Tibial nerve (tissue), 4 donors: ENCODE measurements around the gene NUBP2.

Experiments
- CTCF ChIP-seq, 5 experiments: fragments of 200-600 bp in 3 of 5; fragments of 450-650 bp in 2 of 5; sonication (generic) in 3 of 5; IDR thresholded peaks; one replicate each; pipeline ENCODE4 v1.5.1; 2016 to 2019; ENCODE audit warnings: antibody characterized with exemption in 5 of 5, mild to moderate bottlenecking in 3 of 5, moderate library complexity in 2 of 5
- EP300 ChIP-seq, 2 donors: sonication (generic); formaldehyde crosslinking; IDR thresholded peaks; one replicate each; pipeline ENCODE4 v1.6.1; 2017; ENCODE audit warnings: antibody characterized with exemption in 2 of 2, mild to moderate bottlenecking in 1 of 2
- POLR2A ChIP-seq, 2 donors: fragments of 450-650 bp; IDR thresholded peaks; one replicate each; pipeline ENCODE4 v1.6.1; 2017; ENCODE audit warnings: antibody characterized with exemption in 2 of 2, mild to moderate bottlenecking in 2 of 2, moderate library complexity in 2 of 2

GRCh38 chr16:1767116-1767994 is 15.4 kb upstream of the NUBP2 start:
- no peak for TF ChIP-seq CTCF (IDR thresholded peaks at IDR 0.05)
- no peak for TF ChIP-seq EP300 (IDR thresholded peaks at IDR 0.05)
- TF ChIP-seq POLR2A (IDR thresholded peaks at IDR 0.05) = no peak
